ENCODE data around the gene VAT1.

Gene VAT1

DNA sequence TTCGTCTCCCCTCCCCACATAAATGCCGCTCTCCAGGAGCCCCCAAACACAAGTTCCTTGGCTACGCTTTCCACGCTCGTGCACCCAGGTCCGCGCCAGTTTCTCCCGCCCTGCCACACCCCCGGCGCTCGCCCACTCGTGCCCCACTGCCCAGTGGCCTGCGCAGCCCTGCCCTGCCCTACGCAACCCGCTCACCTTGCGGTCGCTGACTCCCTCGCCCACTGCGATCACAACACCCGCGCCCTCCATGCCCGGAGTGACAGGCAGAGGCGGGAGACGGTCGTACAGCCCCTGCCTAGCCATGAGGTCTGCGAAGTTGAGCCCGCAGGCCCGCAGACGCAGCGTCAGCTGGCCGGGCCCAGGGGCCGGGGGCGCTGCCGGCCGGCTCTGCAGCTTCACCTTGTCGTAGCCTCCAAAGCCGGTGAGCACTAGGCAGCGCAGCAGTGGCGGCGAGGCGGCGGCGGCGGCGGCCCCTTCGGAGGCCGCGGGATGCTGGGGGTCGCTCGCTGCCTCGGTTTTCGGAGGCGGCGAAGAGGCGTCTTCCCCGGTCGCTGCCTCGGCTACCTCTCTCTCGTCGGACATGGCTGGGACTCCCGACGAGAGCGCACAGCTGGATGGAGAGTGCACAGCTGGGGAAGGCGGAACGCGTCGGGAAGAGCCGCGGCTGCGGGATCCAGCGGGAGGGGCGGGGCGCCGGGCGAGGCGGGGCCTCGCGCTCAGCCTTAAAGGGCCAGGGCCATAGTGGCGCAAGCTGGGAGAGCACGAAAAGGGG lies at the start of gene VAT1:
Gene VAT1 (minus strand): TSS at position 645 of the 772 bp plus-strand sequence. CDS start 63 bp downstream, at position 582.
- TF ChIP-seq, protein P1, sequence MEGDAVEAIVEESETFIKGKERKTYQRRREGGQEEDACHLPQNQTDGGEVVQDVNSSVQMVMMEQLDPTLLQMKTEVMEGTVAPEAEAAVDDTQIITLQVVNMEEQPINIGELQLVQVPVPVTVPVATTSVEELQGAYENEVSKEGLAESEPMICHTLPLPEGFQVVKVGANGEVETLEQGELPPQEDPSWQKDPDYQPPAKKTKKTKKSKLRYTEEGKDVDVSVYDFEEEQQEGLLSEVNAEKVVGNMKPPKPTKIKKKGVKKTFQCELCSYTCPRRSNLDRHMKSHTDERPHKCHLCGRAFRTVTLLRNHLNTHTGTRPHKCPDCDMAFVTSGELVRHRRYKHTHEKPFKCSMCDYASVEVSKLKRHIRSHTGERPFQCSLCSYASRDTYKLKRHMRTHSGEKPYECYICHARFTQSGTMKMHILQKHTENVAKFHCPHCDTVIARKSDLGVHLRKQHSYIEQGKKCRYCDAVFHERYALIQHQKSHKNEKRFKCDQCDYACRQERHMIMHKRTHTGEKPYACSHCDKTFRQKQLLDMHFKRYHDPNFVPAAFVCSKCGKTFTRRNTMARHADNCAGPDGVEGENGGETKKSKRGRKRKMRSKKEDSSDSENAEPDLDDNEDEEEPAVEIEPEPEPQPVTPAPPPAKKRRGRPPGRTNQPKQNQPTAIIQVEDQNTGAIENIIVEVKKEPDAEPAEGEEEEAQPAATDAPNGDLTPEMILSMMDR (conservative IDR thresholded peaks at IDR 0.05; ENCODE audit: control insufficient read depth, insufficient read depth, low read depth, low read length): no peak
- DNase-seq (ENCODE audit: low read depth): peak; percentile 67
- H3K4me3 ChIP-seq (ENCODE audit: control insufficient read depth, low read depth, low read length): peak within 1 kb of the TSS; percentile 93

DNA sequence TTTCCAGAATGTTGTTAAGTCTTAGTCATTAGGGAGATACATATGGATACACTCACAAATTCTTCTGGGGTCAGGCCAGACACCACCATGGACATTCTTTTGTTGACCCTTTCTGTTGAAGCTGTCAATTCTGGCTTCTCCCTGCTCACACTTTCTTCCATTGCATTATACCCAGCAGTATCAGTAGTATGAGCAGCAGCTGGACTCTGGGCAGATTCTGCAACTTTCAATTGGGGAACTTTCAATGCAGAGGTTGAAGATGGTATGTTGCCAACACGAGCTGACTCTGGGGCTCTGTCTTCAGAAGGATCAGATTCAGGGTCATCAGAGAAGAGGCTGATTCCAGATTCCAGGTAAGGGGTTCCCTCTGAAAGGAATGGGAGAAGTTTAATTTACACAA lies 48.7 kb upstream of the VAT1 start:
- DNase-seq (ENCODE audit: low read depth): no peak
- TF ChIP-seq, protein P1 (conservative IDR thresholded peaks at IDR 0.05; ENCODE audit: control insufficient read depth, insufficient read depth, low read depth, low read length): no peak
- H3K4me3 ChIP-seq (ENCODE audit: control insufficient read depth, low read depth, low read length): no peak overlapping the region

DNA sequence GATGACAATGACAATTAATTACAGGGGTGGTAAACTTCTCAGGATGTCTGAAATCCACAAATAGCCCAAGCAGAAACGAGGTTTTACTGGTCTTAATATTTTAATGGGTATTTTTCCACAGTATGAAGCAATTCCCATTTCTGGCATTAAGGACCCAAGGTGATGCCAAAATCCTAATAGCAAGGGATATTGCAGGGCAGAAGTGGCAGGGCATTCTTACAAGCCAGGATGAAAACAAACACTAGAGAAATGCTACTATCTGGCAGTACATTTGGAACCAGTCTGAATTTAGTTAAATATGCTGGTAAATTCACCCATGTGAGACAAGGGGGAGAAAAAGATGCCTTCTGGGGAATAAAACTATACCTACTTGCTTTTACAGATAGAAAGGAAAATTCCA lies 48.1 kb upstream of the VAT1 start:
- TF ChIP-seq, protein P1 (conservative IDR thresholded peaks at IDR 0.05; ENCODE audit: control insufficient read depth, insufficient read depth, low read depth, low read length): no peak
- no peak overlapping the region for H3K4me3 ChIP-seq (ENCODE audit: control insufficient read depth, low read depth, low read length)
- no peak for DNase-seq (ENCODE audit: low read depth)

DNA sequence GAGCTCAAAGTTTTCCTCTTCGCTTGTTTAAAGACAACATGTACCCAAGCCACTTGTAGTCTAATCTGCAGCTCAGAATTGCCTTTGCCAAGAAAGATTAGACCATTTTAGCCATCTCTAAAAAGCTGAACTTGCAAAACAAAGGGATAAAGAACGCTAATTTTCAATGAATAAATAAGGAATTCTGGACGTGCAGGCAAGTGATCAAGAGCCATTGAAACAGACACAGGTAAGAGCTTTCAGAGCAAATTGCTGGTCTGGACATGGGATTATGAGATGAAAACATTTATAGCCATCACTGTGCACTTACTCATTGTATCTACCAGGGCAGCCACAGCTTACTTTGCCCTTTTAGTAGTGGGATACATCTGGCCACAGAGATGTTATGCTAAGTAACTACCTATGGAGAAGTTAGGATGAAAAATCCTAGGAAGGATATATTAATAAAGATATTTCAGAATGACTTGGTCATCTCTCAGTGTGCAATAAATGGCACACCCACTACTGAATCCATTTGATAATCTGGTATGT lies 47.2 kb upstream of the VAT1 start:
- DNase-seq (ENCODE audit: low read depth): no peak
- TF ChIP-seq, protein P1 (conservative IDR thresholded peaks at IDR 0.05; ENCODE audit: control insufficient read depth, insufficient read depth, low read depth, low read length): no peak

DNA sequence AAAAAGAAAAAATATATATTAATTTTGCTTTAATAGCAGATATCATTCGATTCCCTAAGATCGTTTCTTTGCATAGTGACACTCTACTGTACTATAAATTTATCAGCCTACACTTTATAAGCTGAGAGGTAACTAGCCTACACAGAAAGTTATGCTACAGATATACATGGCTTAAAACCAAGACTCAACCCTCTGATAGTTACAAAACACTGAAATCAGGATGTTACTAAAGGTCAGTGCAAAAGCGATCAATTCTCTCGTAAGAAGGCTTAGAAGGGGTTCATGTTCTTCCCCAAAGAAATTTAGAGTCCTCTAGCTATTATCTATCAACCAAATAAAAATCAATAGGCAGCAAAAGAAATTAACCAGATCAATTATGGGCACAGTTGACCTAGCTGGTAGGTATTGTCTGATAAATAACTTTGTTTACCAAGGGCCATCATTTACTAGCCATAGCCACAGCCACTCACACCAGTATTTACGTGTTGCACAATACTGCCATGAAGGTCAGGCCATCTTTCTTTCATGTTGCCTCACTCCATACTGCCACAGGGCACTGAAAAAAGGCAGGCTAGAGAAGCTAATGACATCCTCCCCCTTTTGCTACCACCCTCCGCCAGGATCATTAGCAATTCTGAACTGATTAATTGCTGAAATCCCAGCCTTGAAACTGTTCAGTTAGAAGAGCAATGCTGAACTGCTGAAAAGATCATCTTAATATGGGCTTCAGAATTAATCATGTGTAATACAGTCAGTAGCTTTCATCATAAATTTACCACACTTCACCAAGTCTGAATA lies 46.6 kb upstream of the VAT1 start:
- DNase-seq (ENCODE audit: low read depth): no peak
- H3K4me3 ChIP-seq (ENCODE audit: control insufficient read depth, low read depth, low read length): no peak overlapping the region
- TF ChIP-seq, protein P1 (conservative IDR thresholded peaks at IDR 0.05; ENCODE audit: control insufficient read depth, insufficient read depth, low read depth, low read length): no peak

More for the DNA sequence above, 47.2 kb upstream of the VAT1 start:
- no peak overlapping the region for H3K4me3 ChIP-seq (ENCODE audit: control insufficient read depth, low read depth, low read length)

DNA sequence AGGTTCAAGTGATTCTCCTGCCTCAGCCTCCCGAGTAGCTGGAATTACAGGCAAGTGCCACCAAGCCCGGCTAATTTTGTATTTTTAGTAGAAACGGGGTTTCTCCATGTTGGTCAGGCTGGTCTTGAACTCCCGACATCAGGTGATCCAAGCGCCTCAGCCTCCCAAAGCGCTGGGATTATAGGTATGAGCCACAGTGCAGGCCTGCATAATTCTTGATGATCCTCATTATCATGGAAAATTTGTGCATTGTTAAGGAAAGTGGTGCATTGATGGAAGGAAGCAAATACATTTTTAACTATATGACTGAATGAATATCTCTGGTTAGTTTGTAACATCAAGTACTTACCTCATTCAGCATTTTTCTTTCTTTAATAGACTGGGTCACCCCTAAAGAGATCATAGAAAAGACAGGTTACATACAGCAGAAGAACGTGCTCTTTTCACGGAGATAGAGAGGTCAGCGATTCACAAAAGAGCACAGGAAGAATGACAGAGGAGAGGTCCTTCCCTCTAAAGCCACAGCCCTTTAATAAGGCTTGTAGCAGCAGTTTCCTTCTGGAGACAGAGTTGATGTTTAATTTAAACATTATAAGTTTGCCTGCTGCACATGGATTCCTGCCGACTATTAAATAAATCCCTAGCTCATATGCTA lies 40.9 kb upstream of the VAT1 start:
- DNase-seq (ENCODE audit: low read depth): no peak
- TF ChIP-seq, protein P1 (conservative IDR thresholded peaks at IDR 0.05; ENCODE audit: control insufficient read depth, insufficient read depth, low read depth, low read length): no peak
- no peak overlapping the region for H3K4me3 ChIP-seq (ENCODE audit: control insufficient read depth, low read depth, low read length)
